COLO668 (cell line): ENCODE measurements around the gene DGCR2.
"Not testable (repeated sequence)": the region's sequence is repeated elsewhere in the genome, so short reads cannot be mapped to it uniquely, and the experiment has no call there.

Source experiments
- DNase-seq: peaks from one replicate; lab custom pipeline; 2025; ENCODE audit not compliant: unreplicated experiment; lab: John Stamatoyannopoulos, UW

DGCR2 gene

GRCh38 chr22:19062139-19062942 is 59.9 kb downstream of the DGCR2 start:
- DNase-seq: no peak

GRCh38 chr22:19061471-19062138 is 60.6 kb downstream of the DGCR2 start:
- DNase-seq: no peak

GRCh38 chr22:19060356-19061009 is 61.7 kb downstream of the DGCR2 start:
- DNase-seq: no peak

- DNase-seq: no peak
Measured at GRCh38 chr22:19059481-19060278, 62.5 kb downstream of the DGCR2 start.

- no peak for DNase-seq
Measured at GRCh38 chr22:19058713-19059451, 63.3 kb downstream of the DGCR2 start.

GRCh38 chr22:19057999-19058491 is 64.2 kb downstream of the DGCR2 start:
- no peak for DNase-seq

- DNase-seq: no peak
Measured at GRCh38 chr22:19057539-19057938, 64.7 kb downstream of the DGCR2 start.

GRCh38 chr22:19056951-19057401 is 65.2 kb downstream of the DGCR2 start:
- DNase-seq: no peak

- DNase-seq: no peak
Measured at GRCh38 chr22:19055801-19056200, 66.4 kb downstream of the DGCR2 start.

- no peak for DNase-seq
Measured at GRCh38 chr22:19052941-19053541, 69.2 kb downstream of the DGCR2 start.

GRCh38 chr22:19051381-19052072 is 70.7 kb downstream of the DGCR2 start:
- no peak for DNase-seq

GRCh38 chr22:19050847-19051246 is 71.4 kb downstream of the DGCR2 start:
- not testable (repeated sequence) for DNase-seq

GRCh38 chr22:19050117-19050516 is 72.1 kb downstream of the DGCR2 start:
- no peak for DNase-seq

GRCh38 chr22:19048531-19048930 is 73.7 kb downstream of the DGCR2 start:
- DNase-seq: no peak

- DNase-seq: no peak
Measured at GRCh38 chr22:19047993-19048392, 74.2 kb downstream of the DGCR2 start.

GRCh38 chr22:19046719-19047609 is 75.2 kb downstream of the DGCR2 start:
- DNase-seq: no peak

- DNase-seq: no peak
Measured at GRCh38 chr22:19046287-19046686, 75.9 kb downstream of the DGCR2 start.

GRCh38 chr22:19045094-19045493 is 77.1 kb downstream of the DGCR2 start:
- no peak for DNase-seq
